NCI-H524 treated with DMSO at 0.1 percent for 48 hours (cell line): ENCODE measurements around the gene AIF1.
"Not testable (repeated sequence)": the region's sequence is repeated elsewhere in the genome, so short reads cannot be mapped to it uniquely, and the experiment has no call there.

Experiments used
- DNase-seq: peaks from one replicate; lab custom pipeline; 2025; lab: John Stamatoyannopoulos, UW

The AIF1 gene

DNA sequence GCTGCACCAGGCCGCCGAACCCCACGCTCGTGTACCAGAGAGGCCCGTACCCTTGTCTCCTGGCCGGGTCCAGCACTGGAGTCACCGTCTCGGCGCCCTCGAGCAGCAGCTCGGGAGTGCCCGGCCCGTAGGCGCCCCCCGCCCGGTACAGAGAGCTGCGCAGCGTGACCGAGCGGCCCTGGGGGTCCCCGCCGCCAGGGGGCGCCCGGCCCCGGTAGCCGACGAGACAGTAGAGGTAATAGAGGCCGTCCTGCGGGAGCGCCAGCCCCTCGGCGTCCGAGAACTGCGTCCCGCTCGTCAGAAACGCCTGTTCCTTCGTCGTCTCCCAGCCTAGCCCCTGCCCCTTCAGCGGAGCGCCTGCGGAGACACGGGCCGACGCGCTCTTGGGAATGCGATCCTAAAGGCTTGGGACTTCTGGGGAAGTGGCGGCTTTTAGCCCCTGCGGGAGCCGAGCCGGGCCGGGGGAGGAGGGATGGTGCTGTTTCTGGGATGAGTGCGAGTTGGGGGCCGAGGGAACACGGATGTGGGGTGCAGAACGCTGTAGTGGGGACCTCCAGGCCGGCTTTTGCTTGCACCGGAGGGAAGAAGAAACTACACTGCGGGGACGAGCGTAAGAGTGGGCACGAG, 34.1 kb upstream of the AIF1 start:
- no peak for DNase-seq

DNA sequence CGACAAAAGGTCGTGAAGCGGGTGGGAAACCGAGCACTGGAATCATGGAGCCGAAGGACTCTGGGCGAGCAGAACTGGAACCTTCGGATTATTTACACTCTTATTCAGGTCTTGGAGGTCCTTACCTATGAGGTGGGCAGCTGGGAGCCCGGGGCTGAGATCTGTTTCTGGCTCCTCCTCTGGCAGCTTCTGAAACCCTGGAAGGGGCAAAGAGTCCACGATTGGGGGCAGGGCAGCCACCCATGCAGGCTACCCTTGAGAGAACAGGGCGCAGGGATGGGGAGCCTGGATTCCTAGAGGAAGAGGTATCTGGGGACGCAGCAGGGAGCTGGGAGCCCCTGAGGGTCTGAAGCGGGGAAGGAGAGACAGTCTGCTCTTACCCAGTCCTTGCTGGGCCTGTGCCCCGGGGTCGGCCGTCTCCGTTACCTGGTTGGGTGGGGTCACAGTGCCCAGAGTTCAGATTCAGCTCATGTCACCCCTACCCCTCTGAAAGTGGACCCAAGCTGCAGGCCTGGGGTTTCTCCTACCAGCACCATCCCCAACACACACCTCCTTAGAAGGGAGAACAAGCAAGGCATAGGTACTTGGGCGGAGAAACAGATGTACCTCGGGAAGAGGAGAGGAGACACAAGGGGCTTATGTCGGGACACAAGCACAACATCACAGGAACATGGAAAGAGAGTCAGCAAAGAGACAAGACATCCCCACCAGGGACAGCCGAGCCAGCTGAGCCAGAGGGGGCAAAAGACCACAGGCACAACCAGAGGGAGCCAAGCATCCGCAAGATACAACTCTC, 33.4 kb upstream of the AIF1 start:
- no peak for DNase-seq

DNA sequence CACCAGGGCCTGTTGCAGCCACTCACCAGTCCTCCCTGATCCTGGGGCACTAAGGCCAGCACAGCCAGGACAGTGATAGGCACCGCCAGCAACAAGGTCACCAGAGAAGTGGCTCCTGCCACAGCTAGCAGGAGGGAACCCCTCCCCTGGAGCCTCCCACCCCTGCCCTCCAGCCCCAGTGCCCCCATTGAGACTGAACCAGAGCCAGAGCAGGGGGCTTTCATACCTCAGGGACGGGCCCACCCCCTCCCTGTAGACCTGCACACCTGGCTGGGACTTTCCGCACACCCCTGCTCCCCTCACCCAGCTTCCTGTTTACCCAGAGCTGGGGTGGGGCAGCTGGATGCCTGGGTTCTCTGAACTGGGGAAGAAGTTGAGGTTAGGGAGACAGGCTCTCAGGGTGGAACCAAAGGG, 32.8 kb upstream of the AIF1 start, which contains the start of gene LTB:
Gene LTB (minus strand): TSS at position 195 of the 414 bp plus-strand sequence. CDS start 7 bp downstream, at position 188.
- no peak for DNase-seq

DNA sequence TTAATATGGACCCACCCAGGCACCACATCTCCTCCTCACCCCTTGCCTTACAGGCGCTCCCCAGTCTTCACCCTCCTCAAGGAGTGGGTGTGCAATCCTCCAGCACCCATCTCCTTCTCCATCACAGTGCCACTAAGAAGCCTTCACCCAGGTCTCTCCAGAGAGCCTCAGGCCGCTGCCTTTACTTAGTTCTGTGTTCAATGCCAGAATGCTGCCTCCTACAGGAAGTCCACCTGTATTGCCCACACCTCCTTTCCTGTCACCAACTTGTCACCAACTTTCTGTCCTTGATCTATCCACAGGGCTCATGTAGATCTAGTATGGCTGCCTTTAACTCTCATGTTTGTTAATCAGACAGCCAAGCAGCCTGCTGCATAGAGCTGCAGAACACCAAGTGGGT, 29.5 kb upstream of the AIF1 start:
- no peak for DNase-seq

DNA sequence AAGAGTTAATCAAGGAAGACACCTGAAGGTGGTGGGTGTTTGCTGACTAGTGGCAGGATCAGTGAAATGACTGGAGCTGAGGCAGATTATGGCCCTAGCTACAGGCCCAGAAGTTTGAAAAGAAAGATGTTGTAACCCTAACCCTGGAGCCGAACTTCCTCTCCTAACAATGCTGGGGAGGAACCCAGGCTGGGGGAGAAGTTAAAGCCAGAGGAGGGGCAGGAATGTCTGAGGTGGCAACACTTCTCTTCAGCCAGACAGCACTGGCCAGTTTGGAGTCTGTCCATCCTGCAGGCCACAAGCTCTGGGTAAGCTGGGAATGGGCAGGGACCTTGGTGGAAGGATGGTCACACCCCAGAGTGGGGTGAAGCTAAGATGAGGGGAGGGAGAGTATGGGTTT, 29.0 kb upstream of the AIF1 start, which contains the start of gene LST1:
Gene LST1 (plus strand): TSS at position 270 of the 400 bp plus-strand sequence. CDS start 1,023 bp downstream, outside the sequence.
- no peak for DNase-seq

DNA sequence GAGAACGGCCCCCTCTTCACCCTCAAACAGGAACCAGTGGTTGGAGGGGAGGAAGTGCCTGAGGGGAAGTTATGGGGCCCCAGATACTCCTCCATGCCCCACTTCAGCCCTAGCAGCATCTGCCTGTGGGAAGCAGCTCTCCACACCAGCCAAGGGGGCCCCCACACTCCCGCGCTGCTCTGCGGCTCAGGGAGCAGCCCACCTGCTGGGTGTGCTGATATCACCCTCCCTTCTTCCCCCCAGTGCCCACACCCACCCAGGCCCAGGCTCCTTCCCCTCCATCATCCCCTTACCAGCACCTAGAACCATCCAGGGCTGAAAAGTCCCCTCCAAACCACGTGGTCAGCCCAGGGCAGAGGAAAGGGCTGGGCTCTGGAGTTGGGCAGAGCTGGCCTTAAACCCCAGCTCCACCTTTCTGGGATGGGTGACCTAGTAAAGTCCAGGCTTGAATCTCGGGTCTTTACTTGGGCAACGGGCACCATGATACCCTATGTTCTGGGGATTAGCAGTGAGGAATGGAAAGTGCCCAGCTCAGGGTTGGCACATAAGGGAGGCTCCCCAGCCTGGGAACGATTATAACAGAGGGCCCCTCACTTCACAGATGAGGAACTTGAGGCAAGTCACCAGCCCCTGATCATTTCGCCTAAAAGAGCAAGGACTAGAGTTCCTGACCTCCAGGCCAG, 28.3 kb upstream of the AIF1 start:
- DNase-seq = no peak

DNA sequence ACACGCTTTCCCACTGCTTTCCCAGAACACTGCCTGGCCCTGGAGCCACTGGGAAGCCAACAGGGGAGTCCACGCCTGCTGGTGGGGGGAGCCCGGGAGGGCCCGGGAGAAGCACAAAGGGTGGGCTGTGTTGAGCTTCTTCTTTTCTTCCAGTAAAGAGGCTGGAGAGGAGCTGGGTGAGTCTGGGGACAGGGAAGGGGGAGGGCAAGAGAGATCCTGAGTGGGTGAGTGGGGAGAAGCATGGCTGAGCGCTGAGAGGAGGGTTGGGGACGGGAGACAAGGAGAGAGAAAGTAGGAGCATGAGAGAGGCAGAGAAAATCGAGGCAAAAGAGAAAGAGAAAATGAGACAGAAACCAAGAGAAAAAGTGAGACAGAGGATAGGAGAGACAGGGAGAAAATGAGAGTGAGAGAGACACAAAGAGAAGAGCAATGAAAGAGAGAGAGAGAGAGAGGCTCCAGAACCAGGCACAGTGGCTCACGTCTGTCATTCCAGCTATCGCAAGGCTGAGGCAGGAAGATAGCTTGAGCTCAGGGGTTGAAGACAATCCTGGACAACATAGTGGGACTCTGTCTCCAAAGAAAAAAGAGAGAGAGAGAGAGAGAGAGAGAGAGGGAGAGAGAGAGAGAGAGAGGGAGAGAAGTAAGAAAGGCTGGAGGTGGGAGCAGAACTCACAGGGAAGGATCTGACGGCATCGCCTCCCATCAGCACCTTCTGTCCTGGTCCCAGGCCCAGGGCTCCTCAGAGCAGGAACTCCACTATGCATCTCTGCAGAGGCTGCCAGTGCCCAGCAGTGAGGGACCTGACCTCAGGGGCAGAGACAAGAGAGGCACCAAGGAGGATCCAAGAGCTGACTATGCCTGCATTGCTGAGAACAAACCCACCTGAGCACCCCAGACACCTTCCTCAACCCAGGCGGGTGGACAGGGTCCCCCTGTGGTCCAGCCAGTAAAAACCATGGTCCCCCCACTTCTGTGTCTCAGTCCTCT, 26.9 kb upstream of the AIF1 start:
- DNase-seq = no peak

DNA sequence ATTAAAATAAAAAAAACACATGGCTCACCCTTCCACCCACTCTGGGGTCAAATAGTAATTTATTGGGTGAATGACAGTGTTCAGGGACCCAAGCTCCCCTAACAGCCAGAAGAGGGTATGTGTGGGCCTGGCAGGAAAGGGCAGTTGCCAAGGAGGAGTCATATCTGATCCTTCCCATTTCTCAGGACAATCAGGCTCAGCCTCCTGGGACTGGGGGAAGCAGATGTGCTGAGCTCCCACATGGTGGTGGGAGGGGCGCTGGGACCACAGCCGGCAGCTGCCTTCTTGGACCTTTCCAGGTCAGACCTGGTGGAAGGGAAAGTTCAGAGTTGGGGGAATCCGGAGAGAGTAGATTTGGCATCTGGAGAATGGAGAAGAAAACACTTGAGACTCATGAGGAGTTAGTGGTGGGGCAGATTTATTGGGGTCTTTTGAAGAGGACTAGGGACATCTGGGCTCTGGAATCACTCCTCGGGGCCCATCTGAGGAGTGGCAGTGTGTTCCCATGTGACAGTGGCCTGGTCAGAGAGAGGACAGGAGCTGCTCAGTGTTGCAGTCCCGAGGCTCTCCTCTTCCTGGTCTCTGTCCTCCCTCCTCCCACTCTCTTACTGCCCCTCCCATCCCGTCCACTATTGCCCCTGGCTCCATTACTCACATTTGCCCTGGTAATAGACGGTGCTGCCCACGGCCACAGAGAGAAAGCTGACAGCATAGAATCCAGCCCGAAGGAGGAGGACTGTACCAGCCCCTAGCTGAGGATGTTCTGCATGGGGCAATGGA, 26.0 kb upstream of the AIF1 start:
- DNase-seq = no peak

DNA sequence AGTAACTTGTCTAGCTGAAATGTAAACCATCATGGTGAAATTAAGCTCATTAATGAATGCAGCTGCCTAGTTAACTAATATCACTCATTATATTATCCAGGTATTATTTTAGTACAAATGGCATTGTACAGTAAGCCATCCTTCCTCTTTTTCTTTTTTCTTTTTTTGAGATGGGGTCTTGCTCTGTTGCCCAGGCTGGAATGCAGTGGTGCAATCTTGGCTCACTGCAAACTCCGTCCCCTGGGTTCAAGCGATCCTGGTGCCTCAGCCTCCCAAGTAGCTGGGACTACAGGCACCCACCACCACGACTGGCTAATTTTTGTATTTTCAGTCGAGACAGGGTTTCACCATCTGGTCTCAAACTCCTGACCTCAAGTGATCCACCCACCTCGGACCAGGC, 24.3 kb upstream of the AIF1 start:
- DNase-seq = not testable (repeated sequence)

DNA sequence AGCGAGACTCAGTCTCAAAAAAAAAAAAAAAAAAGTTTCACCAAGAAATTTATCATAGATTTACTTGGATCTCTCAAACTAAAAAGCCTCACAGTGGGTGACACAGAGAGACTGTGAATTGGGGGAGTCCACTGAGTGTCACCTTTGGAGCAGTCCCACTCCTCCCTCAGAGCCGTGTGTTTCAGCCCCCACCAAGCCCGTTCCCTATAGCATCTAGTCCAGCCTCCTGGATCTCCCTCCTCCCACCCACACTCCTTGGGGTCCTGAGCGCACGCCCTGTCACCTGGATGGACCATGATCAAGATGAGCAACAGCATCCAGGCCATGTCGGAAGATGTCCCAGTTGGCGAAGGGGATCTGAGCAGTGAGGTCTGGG, 22.6 kb upstream of the AIF1 start:
- DNase-seq = no peak

DNA sequence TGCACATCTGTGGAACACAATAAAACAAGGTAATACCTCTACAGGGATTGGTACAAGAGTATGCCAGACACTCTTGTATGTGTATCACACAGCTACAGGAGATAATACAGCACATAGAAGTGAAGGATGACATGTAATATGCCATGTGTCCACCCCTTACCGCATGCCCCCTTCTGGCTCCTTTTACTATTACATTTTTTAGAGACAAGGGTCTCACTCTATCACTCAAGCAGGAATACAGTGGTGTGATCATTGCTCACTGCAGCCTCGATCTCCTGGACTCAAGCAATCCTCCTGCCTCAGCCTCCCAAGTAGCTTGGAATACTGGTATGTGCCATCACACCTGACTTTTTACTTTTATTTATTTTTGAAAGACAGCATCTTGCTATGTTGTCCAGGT, 18.0 kb upstream of the AIF1 start:
- DNase-seq = peak; percentile 19

DNA sequence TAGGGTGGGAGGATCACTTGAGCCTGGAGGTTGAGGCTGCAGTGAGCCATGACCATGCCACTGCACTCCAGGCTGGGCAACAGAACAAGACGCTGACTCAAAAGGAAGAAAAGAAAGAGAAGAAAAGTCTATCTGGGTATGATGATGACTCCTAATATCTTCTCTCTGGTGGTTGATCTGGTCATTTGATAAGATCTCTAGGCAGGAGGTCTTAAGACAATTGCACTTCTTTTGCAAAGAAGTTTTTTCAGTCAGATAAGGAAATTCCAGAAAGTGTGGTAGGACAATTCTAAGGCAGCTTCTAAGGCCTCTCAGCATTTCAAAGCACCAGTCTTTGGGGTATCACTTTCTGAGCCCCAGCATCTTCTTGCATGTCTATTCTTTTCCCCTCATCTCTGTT, 7.7 kb upstream of the AIF1 start:
- no peak for DNase-seq

DNA sequence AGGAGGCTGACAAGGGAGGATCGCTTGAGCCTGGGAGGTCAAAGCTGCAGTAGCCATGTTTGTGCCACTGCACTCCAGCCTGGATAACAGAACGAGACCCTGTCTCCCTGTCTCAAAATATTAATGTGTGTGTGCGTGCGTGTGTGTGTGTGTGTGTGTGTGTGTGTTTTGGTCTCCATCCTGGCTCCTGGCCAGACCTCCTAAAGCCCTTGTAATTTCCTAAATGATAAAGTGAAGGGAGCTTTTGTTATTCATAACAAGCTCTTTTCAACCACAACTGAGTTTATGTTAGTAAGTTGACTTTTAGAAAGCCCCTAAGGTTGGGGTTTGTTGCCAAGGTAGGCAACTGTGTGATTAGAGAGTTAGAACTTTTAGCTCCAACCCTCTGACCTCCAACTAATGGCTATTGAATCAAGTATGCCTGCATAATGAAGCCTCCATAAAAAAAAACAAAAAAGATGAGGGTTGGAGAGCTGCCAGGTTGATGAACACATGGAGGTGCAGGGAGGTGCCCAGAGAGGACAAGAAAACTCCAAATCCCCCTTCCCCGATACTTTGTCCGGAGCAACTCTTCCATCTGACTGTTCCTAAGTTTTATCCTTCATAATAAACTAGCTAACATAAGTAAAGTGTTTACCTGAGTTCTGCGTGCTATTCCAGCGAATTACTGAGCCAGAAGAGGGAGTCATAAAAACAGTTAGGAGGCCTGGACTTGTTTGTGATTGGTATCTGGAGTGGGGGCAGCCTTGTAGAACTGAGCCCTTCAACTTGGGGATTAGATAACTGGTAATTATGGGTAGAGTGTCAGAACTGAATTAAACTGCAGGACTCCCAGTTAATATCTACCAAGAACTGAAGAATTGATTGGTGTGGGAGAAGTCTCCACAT, 5.3 kb upstream of the AIF1 start:
- DNase-seq = no peak

DNA sequence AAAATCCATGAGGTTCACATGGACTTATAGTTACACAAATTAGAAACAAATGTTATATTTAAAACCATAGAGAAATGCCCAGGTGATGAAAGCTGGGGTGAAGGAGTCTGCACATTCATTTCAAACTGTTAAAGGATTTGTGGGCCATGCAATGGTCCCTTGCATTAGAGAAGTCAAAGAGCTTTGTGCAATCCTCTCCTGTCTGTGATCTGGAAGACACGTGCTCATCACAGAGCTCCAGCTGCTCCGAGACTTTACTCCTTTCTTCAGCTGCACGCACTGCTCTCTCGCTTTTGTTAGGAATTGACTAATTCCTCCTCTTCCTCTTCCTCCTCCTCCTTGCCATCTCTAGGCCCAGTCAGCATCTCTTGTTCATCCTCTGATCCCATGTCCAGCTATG, 4.1 kb upstream of the AIF1 start:
- no peak for DNase-seq

DNA sequence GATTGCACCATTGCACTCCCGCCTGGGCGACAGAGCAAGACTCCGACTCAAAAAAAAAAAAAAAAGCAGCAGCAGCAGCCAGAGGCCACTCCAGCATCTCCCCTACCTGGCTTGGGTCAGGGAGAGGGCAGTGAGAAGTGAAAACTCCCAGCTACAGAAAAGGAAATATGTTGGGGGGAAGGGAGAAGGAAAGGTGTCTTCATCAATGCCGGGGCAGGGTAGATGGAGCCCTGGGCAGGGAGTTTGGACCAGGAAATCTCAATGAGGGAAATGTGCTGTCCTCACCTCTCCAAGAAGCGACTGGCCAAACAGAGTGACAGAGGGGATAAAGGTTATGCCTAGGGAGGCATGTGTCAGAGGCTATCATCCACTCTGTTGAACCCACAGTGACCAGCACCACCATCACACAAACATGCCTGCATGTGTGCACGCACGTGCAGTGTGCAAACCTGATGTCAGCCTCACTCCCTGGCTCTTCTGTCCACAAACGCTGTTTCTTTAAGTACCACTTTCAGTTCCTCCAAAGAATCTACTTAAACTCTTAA, 887 bp upstream of the AIF1 start:
- no peak for DNase-seq

DNA sequence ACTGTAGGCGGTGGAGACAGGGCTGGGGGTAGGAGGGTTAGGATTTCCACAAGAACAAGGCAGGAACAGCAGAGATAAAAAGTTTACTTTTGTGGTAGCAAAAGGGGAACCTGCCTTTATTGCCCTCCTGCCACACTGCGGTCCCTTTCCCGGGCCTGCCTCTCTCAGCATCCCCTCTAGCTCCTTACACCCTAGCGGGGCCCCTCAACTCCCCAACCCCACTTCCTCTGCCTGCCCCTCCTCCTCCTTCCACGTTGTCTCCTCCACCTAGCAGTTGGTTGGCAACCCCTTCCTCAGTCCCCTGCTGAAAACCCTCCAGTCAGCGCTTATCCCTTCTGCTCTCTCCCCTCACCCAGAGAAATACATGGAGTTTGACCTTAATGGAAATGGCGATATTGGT, 714 bp downstream of the AIF1 start:
- no peak for DNase-seq

DNA sequence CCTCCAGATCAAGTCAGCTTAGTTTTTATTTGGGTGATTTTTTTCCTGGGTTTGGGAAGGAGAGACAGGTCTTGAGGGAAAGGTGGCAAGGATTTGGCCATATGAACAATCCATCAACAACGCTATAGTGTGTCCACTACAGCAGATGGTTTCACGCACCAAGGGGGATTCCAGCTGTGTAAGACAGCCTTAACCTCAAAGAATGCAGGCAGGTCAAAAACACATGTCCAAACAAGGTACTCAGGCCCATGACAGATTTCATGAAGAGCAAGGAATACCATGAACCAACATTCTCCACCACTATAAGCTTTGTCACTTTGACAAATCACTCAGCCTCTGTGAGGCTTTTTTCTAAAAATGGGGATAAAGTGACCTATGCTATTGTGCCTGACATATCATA, 2.0 kb downstream of the AIF1 start:
- no peak for DNase-seq

DNA sequence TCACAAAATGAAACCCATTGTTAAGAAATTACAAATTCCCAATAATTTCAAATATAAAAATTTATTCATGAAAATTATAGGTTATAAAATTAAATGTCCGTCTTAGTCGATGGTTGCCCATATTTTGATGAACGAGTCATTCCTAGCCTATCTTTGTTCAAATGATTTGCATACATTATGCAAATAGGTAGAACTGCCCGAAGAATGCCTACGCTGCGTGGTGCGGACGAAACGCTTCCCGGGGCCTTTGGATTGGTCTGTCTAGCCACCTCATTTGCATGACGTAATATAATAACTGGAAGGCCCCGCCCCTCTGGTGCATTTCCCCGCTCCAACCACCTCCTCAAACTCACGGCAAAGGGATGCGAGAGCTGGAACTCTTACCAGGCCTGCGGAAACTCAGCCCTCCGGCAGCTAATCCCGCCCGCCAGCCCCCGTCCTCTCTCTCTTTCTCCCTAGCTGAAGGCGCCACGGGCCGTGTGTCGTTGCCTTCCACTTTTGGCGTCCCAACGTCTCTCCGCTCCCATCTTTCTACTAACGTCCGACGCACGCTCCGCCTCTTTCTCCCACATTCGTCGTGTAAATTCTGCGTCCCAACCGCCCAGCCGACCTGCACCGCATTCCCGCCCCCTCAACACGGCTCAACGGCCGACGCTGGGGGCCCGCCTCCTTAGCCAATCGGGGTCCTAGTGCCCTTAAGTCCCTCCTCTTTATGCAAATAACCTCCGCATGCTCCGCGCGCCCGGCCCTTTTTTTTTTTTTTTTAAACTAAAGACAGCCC, 5.0 kb downstream of the AIF1 start:
- DNase-seq = peak; percentile 94
